Keratinocyte (primary cell): ENCODE measurements around the gene CALML6. TPM values are rescaled to one million over a fixed set of nuclear protein-coding genes. Genes with fewer than 3 reads are reported as not detected.

Source experiments
- DNase-seq: peaks from one replicate; pipeline ENCODE4 v3.0.0-alpha.2; 2011; ENCODE audit warnings: low read depth, missing footprints, low spot score
- FAIRE-seq: peaks from 2 replicates; lab custom pipeline; 2011; peaks lifted over from hg19 to GRCh38; lab: Jason Lieb, UNC
- H2AFZ ChIP-seq: 2 replicates; pipeline ENCODE4 v1.6.0; 2012; ENCODE audit warnings: low read length, control low read depth, inconsistent platforms; ENCODE audit not compliant: control insufficient read depth
- H3K27ac ChIP-seq: 2 replicates; pipeline ENCODE4 v1.5.1; 2011; ENCODE audit warnings: low read length; ENCODE audit not compliant: control insufficient read depth, insufficient read depth
- H3K27me3 ChIP-seq: 3 replicates; pipeline ENCODE4 v1.6.0; 2011; ENCODE audit warnings: low read length; ENCODE audit not compliant: control insufficient read depth, insufficient read depth; ENCODE audit errors: extremely low read depth
- H3K36me3 ChIP-seq, 2 experiments: 2 replicates in 1 of 2; 3 replicates in 1 of 2; pipeline ENCODE4 v1.5.1; 2011; ENCODE audit warnings: low read length in 2 of 2, mild to moderate bottlenecking in 1 of 2; ENCODE audit not compliant: control insufficient read depth in 2 of 2, insufficient read depth in 2 of 2; ENCODE audit errors: extremely low read depth in 1 of 2
- H3K4me1 ChIP-seq: 3 replicates; pipeline ENCODE4 v1.5.1; 2011; ENCODE audit warnings: low read length; ENCODE audit not compliant: control insufficient read depth, insufficient read depth; ENCODE audit errors: extremely low read depth
- H3K4me2 ChIP-seq: 3 replicates; pipeline ENCODE4 v1.6.0; 2011; ENCODE audit warnings: low read depth, low read length; ENCODE audit not compliant: control insufficient read depth, insufficient read depth; ENCODE audit errors: extremely low read depth
- H3K4me3 ChIP-seq, 3 experiments: fragments of 200-600 bp in 1 of 3; sonication (generic) in 1 of 3; 2 replicates in 2 of 3; 3 replicates in 1 of 3; pipeline ENCODE4 v1.5.1; 2011 to 2016; ENCODE audit warnings: low read length in 3 of 3, mild to moderate bottlenecking in 3 of 3, control low read depth in 2 of 3, inconsistent platforms in 1 of 3, low read depth in 1 of 3, mixed read lengths in 1 of 3, mixed run types in 1 of 3, moderate library complexity in 1 of 3; ENCODE audit not compliant: control insufficient read depth in 2 of 3, insufficient read depth in 2 of 3; ENCODE audit errors: extremely low read depth in 1 of 3
- H3K79me2 ChIP-seq: 2 replicates; pipeline ENCODE4 v1.6.0; 2012; ENCODE audit warnings: low read length; ENCODE audit not compliant: control insufficient read depth, insufficient read depth
- H3K9ac ChIP-seq: 3 replicates; pipeline ENCODE4 v1.6.0; 2011; ENCODE audit warnings: low read length; ENCODE audit not compliant: control insufficient read depth, insufficient read depth; ENCODE audit errors: extremely low read depth
- H3K9me1 ChIP-seq: 3 replicates; pipeline ENCODE4 v1.6.0; 2011; ENCODE audit warnings: low read length; ENCODE audit not compliant: control insufficient read depth, insufficient read depth; ENCODE audit errors: extremely low read depth
- H3K9me3 ChIP-seq: 2 replicates; pipeline ENCODE4 v1.5.1; 2012; ENCODE audit warnings: low read depth, low read length; ENCODE audit not compliant: control insufficient read depth
- H4K20me1 ChIP-seq: 3 replicates; pipeline ENCODE4 v1.6.0; 2011; ENCODE audit warnings: low read length; ENCODE audit not compliant: control insufficient read depth, insufficient read depth; ENCODE audit errors: extremely low read depth
- EZH2 ChIP-seq: IDR thresholded peaks from one replicate; pipeline ENCODE4 v1.6.1; 2012; ENCODE audit warnings: inconsistent platforms, mild to moderate bottlenecking, low read length, moderate library complexity
- dilution Hi-C: fragments of 300-500 bp; cut with MboI; formaldehyde crosslinking; loops from one replicate; pipeline ENCODE4 v1.7.0; 2020; ENCODE audit warnings: low sequenced_read_pairs; ENCODE audit not compliant: extremely low pct_ligation_motif_present
- polyA plus RNA-seq, 5 experiments: library from polyadenylated mRNA; depleted of rRNA in 3 of 5; stranded (reverse) in 3 of 5; stranded (forward) in 1 of 5; unstranded in 1 of 5; fragments of >200 nt; gene quantifications; 1 replicate in 1 of 5; 2 replicates in 3 of 5; 3 replicates in 1 of 5; pipeline versions ENCODE4 v1.2.1 to v1.2.3, GENCODE V29; 2011 to 2012; ENCODE audit warnings: missing spikeins in 2 of 5, low read depth in 1 of 5, low replicate concordance in 1 of 5
- TF ChIP-seq, protein P1 (sequence below), 3 experiments: IDR thresholded peaks in 1 of 3; conservative IDR thresholded peaks in 1 of 3; optimal IDR thresholded peaks in 1 of 3; 2 replicates in 2 of 3; 3 replicates in 1 of 3; pipeline versions ENCODE3 to v1.5.1; 2011; ENCODE audit warnings: low read length in 3 of 3, mild to moderate bottlenecking in 3 of 3, moderate library complexity in 2 of 3, control low read depth in 1 of 3, inconsistent platforms in 1 of 3; ENCODE audit not compliant: insufficient read depth in 2 of 3; ENCODE audit errors: extremely low read depth in 1 of 3

The CALML6 gene
- polyA plus RNA-seq, 1 donor (not counting 4 experiments of a cell fraction or from before 2014, with no cell fraction given): 0.08 TPM

DNA sequence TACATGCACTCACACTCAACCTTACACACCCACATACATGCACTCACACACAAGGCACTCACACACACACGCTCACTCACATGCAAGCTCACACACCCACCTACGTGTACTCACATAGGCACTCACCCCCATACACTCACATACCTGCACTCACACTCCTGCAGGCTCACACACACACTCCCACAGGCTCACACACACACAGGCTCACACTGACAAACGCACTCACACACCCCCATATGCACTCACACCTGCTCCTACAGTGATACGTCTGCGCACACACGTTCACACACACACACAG, 23.2 kb downstream of the CALML6 start:
- Histone ChIP-seq H4K20me1 (no peaks in the 10 kb centered on the region), H3K27ac (no peak overlapping the region), H3K4me2 (no peak overlapping the region), H2AFZ (no peak overlapping the region), H3K9ac (no peak overlapping the region), H3K36me3 (no peaks in the 10 kb centered on the region), H3K9me1 (no peaks in the 10 kb centered on the region), H3K4me1 (peaks cover 8% of the 10 kb centered on the region), H3K27me3 (peaks cover 9% of the 10 kb centered on the region), H3K9me3 (peaks cover 4% of the 10 kb centered on the region), H3K79me2 (no peaks in the 10 kb centered on the region), H3K4me3 (no peak overlapping the region)
- no peak for TF ChIP-seq EZH2
- TF ChIP-seq, protein P1, sequence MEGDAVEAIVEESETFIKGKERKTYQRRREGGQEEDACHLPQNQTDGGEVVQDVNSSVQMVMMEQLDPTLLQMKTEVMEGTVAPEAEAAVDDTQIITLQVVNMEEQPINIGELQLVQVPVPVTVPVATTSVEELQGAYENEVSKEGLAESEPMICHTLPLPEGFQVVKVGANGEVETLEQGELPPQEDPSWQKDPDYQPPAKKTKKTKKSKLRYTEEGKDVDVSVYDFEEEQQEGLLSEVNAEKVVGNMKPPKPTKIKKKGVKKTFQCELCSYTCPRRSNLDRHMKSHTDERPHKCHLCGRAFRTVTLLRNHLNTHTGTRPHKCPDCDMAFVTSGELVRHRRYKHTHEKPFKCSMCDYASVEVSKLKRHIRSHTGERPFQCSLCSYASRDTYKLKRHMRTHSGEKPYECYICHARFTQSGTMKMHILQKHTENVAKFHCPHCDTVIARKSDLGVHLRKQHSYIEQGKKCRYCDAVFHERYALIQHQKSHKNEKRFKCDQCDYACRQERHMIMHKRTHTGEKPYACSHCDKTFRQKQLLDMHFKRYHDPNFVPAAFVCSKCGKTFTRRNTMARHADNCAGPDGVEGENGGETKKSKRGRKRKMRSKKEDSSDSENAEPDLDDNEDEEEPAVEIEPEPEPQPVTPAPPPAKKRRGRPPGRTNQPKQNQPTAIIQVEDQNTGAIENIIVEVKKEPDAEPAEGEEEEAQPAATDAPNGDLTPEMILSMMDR (optimal IDR thresholded peaks at IDR 0.05 in 1 of 3, IDR thresholded peaks at IDR 0.05 in 1 of 3, conservative IDR thresholded peaks at IDR 0.05 in 1 of 3; ENCODE audit: extremely low read depth in 1 of 3, insufficient read depth in 2 of 3, low read length in 3 of 3): no peak
- dilution Hi-C loops: no loop called here
- FAIRE-seq (no peak), DNase-seq (no peak)

DNA sequence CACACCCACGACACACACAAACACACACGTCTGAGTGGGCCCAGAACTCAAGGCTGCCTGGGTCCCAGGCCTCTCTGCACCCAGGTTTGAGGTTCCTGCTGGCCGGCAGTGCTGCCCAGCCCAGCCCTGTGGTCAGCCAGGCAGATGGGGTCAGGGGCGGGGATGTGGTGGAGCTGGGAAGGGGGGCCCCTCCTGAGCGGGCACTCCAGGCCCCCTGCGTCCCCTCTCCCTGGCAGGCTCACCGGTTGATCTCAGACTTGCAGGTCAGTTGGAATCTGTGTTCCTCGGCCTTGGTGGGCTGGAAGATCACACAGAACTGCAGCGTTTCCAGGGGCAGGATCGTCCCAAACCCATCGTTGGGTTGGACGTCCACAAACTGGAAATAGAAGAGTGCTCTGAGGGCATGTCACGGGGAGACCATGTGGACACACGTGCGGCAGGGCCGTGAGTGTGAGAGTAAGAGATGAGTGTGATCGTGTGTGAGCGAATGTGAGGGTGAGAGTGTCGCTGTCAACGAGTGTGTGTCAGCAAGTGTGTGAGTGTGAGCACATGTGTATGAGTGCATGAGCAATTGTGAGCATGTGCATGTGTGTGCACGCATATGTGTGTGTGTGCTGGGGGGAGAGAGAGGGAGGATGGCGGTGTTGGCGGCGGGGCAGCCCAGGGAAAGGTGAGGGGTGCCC, 23.7 kb downstream of the CALML6 start:
- no peak overlapping the region for H2AFZ ChIP-seq
- dilution Hi-C loops: no loop called here

More for the DNA sequence above, 23.7 kb downstream of the CALML6 start:
- peaks cover 13% of the 10 kb centered on the region for H3K4me1 ChIP-seq
- no peak for DNase-seq
- no peaks in the 10 kb centered on the region for H3K9me1 ChIP-seq
- no peaks in the 10 kb centered on the region for H4K20me1 ChIP-seq
- H3K79me2 ChIP-seq: no peaks in the 10 kb centered on the region
- peaks cover 4% of the 10 kb centered on the region for H3K9me3 ChIP-seq
- H3K27ac ChIP-seq: no peak overlapping the region
- no peak overlapping the region for H3K9ac ChIP-seq
- H3K36me3 ChIP-seq: no peaks in the 10 kb centered on the region
- no peak overlapping the region for H3K4me3 ChIP-seq
- TF ChIP-seq, protein P1 (optimal IDR thresholded peaks at IDR 0.05 in 1 of 3, IDR thresholded peaks at IDR 0.05 in 1 of 3, conservative IDR thresholded peaks at IDR 0.05 in 1 of 3; ENCODE audit: extremely low read depth in 1 of 3, insufficient read depth in 2 of 3, low read length in 3 of 3): no peak
- TF ChIP-seq EZH2: no peak
- no peak for FAIRE-seq
- H3K4me2 ChIP-seq: no peak overlapping the region
- peaks cover 9% of the 10 kb centered on the region for H3K27me3 ChIP-seq
